Sigmoid colon (tissue), 7 donors: ENCODE data around the gene TRIM24. TPM values are rescaled to one million over a fixed set of nuclear protein-coding genes. Genes with fewer than 3 reads are reported as not detected.
"Not testable (repeated sequence)": the region's sequence is repeated elsewhere in the genome, so short reads cannot be mapped to it uniquely, and the experiment has no call there.

Experiments used
- DNase-seq: peaks from one replicate; pipeline ENCODE4 v3.0.0-alpha.2; 2019
- H3K27ac ChIP-seq, 4 donors: fragments of 200-600 bp; sonication (generic); one replicate each; pipeline ENCODE4 v1.5.1; 2016 to 2019; ENCODE audit warnings: mild to moderate bottlenecking in 1 of 4
- H3K27me3 ChIP-seq, 3 donors: fragments of 200-600 bp; sonication (generic); one replicate each; pipeline ENCODE4 v1.5.1; 2019; ENCODE audit warnings: mild to moderate bottlenecking in 1 of 3
- H3K36me3 ChIP-seq, 4 donors: fragments of 200-600 bp; sonication (generic); one replicate each; pipeline ENCODE4 v1.5.1; 2016 to 2019
- H3K4me1 ChIP-seq, 4 donors: fragments of 200-600 bp; sonication (generic); one replicate each; pipeline ENCODE4 v1.5.1; 2017 to 2019
- H3K4me3 ChIP-seq, 4 donors: fragments of 200-600 bp; sonication (generic); one replicate each; pipeline ENCODE4 v1.5.1; 2017 to 2019; ENCODE audit warnings: mild to moderate bottlenecking in 2 of 4, moderate library complexity in 1 of 4
- H3K9me3 ChIP-seq, 4 donors: fragments of 200-600 bp in 3 of 4; sonication (generic) in 3 of 4; one replicate each; pipeline versions ENCODE4 v1.5.1 to v1.6.1; 2013 to 2019
- EP300 ChIP-seq, 4 donors: sonication (generic); formaldehyde crosslinking; IDR thresholded peaks; one replicate each; pipeline ENCODE4 v1.6.1; 2017; ENCODE audit warnings: antibody characterized with exemption in 4 of 4
- POLR2A ChIP-seq, 2 donors: fragments of 450-650 bp; IDR thresholded peaks; one replicate each; pipeline ENCODE4 v1.6.1; 2016; ENCODE audit warnings: antibody characterized with exemption in 2 of 2, mild to moderate bottlenecking in 2 of 2, moderate library complexity in 2 of 2
- POLR2AphosphoS5 ChIP-seq, 4 donors: sonication (generic); formaldehyde crosslinking; IDR thresholded peaks; one replicate each; pipeline ENCODE4 v1.6.1; 2017; ENCODE audit warnings: antibody characterized with exemption in 4 of 4
- WGBS, 2 donors: extraction: QIAGEN DNeasy Blood & Tissue Kit; methylation state at CpG; one replicate each; pipeline ENCODE4 v1.1.7; 2013; 5-methylcytosine and 5-hydroxymethylcytosine counted together
- intact Hi-C: fragments of 100-400 bp; cut with DNase I; formaldehyde crosslinking; loops from one replicate; pipeline ENCODE4 v1.15.1; 2023
- polyA plus RNA-seq, 3 donors: library from polyadenylated mRNA; stranded (reverse); fragments of 200-250 nt; gene quantifications; one replicate each; pipeline ENCODE4 v1.2.3, GENCODE V29; 2013
- total RNA-seq, 4 donors: library from RNA; depleted of rRNA; stranded (reverse); fragments of >200 nt; gene quantifications; one replicate each; pipeline ENCODE4 v1.1.0, GENCODE V29; 2016
- TF ChIP-seq, protein P1 (sequence below), 4 experiments: fragments of 450-650 bp in 3 of 4; fragments of 200-600 bp in 1 of 4; IDR thresholded peaks; one replicate each; pipeline ENCODE4 v1.5.1; 2016 to 2019; ENCODE audit warnings: antibody characterized with exemption in 4 of 4, mild to moderate bottlenecking in 3 of 4, moderate library complexity in 2 of 4
- donor health status: healthy with polysubstance abuse.
- donor health status: Bipolar disorder and iron deficiency.
- donor health status: healthy.

Gene TRIM24
- total RNA-seq (10 to 100 TPM; 11.4 to 13.2 (median 12.6) TPM), polyA plus RNA-seq (1 to 10 TPM; 6.0 to 8.3 (median 6.9) TPM)

DNA sequence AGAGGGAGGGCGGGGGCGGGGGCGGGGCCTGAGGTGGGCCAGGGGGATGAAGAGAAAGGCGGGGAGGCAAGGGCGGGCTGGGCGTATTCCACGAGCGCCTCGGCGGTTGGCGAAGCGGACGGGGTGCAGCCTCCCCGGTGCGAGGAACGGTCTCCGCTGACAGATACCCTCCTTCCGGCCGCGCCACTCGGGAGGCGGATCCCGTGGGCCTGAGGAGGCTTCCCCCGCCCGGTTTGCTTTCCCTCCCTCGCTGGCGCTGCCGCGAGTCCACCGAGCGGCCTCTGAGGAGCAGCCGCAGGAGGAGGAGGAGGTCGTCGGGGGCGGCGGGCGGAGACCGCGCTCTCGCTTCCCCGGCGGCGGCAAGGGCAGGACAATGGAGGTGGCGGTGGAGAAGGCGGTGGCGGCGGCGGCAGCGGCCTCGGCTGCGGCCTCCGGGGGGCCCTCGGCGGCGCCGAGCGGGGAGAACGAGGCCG lies at the start of gene TRIM24:
Gene TRIM24 (plus strand): TSS at position 84 of the 473 bp plus-strand sequence. CDS start 290 bp downstream, at position 374.
- peak; percentile 98 for DNase-seq
- peak within 1 kb of the TSS; percentile 94 to 96 (median 95) for H3K27ac ChIP-seq
- H3K9me3 ChIP-seq: no peaks in the 10 kb centered on the region
- no peaks in the 10 kb centered on the region for H3K36me3 ChIP-seq
- intact Hi-C loops: loop anchor here (10.0 kb wide), 1 partner anchor 1715 kb away; the partner anchor contains the start of gene KDM7A
- no peaks in the 10 kb centered on the region for H3K27me3 ChIP-seq
- WGBS, 2 donors: 0 to 1% methylated on average over 59 of the region's 59 CpGs
- peaks cover 0 to 15% (median 8%) of the 10 kb centered on the region in 4 donors for H3K4me1 ChIP-seq
- TF ChIP-seq, protein P1, sequence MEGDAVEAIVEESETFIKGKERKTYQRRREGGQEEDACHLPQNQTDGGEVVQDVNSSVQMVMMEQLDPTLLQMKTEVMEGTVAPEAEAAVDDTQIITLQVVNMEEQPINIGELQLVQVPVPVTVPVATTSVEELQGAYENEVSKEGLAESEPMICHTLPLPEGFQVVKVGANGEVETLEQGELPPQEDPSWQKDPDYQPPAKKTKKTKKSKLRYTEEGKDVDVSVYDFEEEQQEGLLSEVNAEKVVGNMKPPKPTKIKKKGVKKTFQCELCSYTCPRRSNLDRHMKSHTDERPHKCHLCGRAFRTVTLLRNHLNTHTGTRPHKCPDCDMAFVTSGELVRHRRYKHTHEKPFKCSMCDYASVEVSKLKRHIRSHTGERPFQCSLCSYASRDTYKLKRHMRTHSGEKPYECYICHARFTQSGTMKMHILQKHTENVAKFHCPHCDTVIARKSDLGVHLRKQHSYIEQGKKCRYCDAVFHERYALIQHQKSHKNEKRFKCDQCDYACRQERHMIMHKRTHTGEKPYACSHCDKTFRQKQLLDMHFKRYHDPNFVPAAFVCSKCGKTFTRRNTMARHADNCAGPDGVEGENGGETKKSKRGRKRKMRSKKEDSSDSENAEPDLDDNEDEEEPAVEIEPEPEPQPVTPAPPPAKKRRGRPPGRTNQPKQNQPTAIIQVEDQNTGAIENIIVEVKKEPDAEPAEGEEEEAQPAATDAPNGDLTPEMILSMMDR (IDR thresholded peaks at IDR 0.05): no peak
- peak; percentile 87 to 96 (median 94) for TF ChIP-seq POLR2AphosphoS5 (IDR thresholded peaks at IDR 0.05)
- peak; percentile 77 to 81 for TF ChIP-seq POLR2A (IDR thresholded peaks at IDR 0.05)
- H3K4me3 ChIP-seq: peak within 1 kb of the TSS; percentile 78 to 96 (median 91)

DNA sequence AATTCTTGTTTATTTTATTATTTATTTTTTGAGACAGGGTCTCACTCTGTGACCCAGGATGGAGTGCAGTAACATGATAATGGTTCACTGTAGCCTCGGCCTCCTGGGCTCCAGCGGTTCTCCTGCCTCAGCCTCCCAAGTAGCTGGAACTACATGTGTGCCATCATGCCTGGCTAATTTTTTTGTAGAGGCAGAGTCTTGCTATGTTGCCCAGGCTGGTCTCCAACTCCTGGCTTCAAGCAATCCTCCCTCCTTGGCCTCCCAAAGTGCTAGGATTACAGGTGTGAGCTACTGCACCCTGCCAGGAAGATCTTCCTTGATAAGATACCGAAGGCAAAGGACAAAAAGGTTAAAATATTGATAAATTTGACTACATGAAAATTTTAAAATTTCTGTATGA lies 48.0 kb upstream of the TRIM24 start:
- intact Hi-C loops, DNase-seq, H3K36me3 ChIP-seq, H3K4me3 ChIP-seq, H3K27ac ChIP-seq, H3K27me3 ChIP-seq, H3K9me3 ChIP-seq, H3K4me1 ChIP-seq: not testable (repeated sequence)
- WGBS, 2 donors: 96% methylated on average over 3 of the region's 3 CpGs

DNA sequence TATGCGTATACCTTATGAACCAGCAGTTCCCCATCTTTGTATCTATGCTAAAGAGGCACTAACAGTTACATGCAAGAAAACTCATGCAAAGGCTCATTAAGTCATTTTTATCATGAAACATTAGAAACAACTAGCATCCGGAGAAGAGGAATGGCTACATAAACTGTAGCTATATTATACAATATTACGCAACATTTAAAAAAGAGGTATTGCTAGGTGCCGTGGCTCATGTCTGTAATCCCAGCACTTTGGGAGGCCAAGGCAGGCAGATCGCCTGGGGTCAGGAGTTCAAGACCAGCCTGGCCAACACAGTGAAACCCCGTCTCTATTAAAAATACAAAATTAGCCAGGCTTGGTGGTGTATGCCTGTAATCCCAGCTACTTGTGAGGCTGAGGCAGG lies 47.1 kb upstream of the TRIM24 start:
- H3K36me3 ChIP-seq, intact Hi-C loops, H3K27me3 ChIP-seq, H3K27ac ChIP-seq, DNase-seq, H3K9me3 ChIP-seq, H3K4me3 ChIP-seq, H3K4me1 ChIP-seq: not testable (repeated sequence)
- 91 to 93% methylated on average over 6 of the region's 6 CpGs for WGBS, 2 donors

DNA sequence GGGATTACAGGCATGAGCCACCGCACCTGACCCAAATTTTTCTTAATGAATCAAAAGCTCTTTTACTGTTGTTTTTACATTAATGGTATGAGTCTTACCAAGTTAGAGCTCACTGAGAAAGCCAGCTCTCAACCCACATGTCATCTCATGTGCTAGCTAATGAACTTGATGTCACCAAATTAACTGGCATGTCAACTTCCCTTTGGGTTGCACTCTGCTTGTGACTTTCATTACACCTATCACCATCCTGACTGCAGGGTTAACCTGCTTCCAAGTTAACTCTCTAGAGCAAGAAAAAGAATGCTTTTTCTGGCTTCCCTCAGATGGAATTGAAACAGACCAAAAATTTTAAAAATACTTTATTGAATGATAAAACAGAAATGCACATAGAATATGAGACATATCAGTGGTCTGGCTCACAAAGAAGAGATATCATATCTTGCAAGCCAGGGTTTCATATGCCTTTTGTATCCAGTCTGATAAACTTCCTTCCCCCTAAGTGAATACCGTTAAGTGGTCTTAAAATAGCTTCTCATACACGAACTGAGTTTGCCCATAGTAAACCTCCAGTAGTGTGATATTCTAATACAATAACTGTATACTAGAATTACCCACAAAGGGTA lies 42.9 kb upstream of the TRIM24 start:
- Histone ChIP-seq H3K36me3 (no peaks in the 10 kb centered on the region), H3K27ac (no peak overlapping the region), H3K27me3 (no peaks in the 10 kb centered on the region), H3K4me1 (no peaks in the 10 kb centered on the region), H3K4me3 (no peak overlapping the region), H3K9me3 (no peaks in the 10 kb centered on the region)
- intact Hi-C loops: no loop called here
- DNase-seq: no peak
- WGBS, 2 donors: 41 to 42% methylated on average over 3 of the region's 3 CpGs
- TF ChIP-seq EP300 (IDR thresholded peaks at IDR 0.05): no peak
- TF ChIP-seq, protein P1 (IDR thresholded peaks at IDR 0.05): no peak
- no peak for TF ChIP-seq POLR2AphosphoS5 (IDR thresholded peaks at IDR 0.05)
- no peak for TF ChIP-seq POLR2A (IDR thresholded peaks at IDR 0.05)

DNA sequence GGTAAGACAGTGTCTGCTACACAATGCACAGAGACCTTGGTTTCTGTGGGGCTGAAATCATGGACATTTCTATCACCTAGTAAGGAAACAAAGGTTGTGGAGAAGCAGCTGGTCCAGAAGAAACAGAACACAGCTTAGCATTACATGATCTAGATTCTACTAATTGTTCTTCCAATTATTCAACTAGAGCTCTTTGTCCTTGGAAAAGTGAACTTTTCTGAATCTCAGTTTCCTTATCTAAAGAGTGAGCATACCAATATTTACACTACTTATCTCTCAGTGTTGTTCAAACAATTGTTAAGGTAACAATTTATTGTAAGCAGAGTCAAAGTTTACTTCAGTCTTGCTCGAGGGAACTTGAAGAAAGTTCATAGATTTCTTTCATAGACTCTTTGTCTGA lies 42.3 kb upstream of the TRIM24 start:
- intact Hi-C loops: no loop called here
- no peak overlapping the region for H3K27ac ChIP-seq

DNA sequence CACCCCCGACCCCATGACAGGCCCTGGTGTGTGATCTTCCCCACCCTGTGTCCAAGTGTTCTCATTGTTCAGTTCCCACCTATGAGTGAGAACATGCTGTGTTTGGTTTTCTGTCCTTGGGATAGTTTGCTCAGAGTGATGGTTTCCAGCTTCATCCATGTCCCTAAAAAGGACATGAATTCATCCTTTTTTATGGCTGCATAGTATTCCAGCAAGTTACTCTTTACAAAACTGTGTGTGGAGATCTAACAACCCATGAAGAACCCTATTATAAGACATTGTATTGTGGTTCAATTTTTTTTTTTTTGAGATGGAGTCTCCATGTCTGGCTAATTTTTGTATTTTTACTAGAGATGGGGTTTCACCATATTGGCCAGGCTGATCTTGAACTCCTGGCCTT lies 41.7 kb upstream of the TRIM24 start:
- H3K9me3 ChIP-seq, H3K36me3 ChIP-seq, intact Hi-C loops, H3K27me3 ChIP-seq, H3K27ac ChIP-seq, H3K4me3 ChIP-seq, DNase-seq, H3K4me1 ChIP-seq: not testable (repeated sequence)
- WGBS, 2 donors: 13 to 57% methylated on average over 1 of the region's 1 CpG

More for the DNA sequence above, 42.3 kb upstream of the TRIM24 start:
- Histone ChIP-seq H3K9me3 (no peaks in the 10 kb centered on the region), H3K4me3 (no peak overlapping the region), H3K27me3 (no peaks in the 10 kb centered on the region), H3K36me3 (no peaks in the 10 kb centered on the region), H3K4me1 (no peaks in the 10 kb centered on the region)
- DNase-seq: no peak
- 20 to 61% methylated on average over 1 of the region's 1 CpG for WGBS, 2 donors
- no peak for TF ChIP-seq POLR2A (IDR thresholded peaks at IDR 0.05)
- TF ChIP-seq EP300 (IDR thresholded peaks at IDR 0.05): no peak
- TF ChIP-seq POLR2AphosphoS5 (IDR thresholded peaks at IDR 0.05): no peak
- TF ChIP-seq, protein P1 (IDR thresholded peaks at IDR 0.05): no peak
